IPS DF 6.9 (cell line): ENCODE measurements around the gene LCORL.
A peak's percentile ranks its signal among the peaks of the same experiment; 100 is the strongest.

Experiments used
- DNase-seq: peaks from one replicate; pipeline ENCODE4 v3.0.0-alpha.2; 2013; ENCODE audit warnings: low read depth, low spot score
- H3K27ac ChIP-seq: one replicate; pipeline ENCODE4 v1.5.1; 2013; ENCODE audit warnings: low read length, control low read depth
- H3K27me3 ChIP-seq: 2 replicates; pipeline ENCODE4 v1.6.1; 2013; ENCODE audit warnings: mild to moderate bottlenecking, low read length; ENCODE audit not compliant: control insufficient read depth, insufficient read depth
- H3K36me3 ChIP-seq: 2 replicates; pipeline ENCODE4 v1.6.1; 2013; ENCODE audit warnings: low read length; ENCODE audit not compliant: control insufficient read depth, insufficient read depth
- H3K4me1 ChIP-seq: 2 replicates; pipeline ENCODE4 v1.6.1; 2013; ENCODE audit warnings: low read length; ENCODE audit not compliant: control insufficient read depth, insufficient read depth
- H3K4me3 ChIP-seq: 2 replicates; pipeline ENCODE4 v1.5.1; 2013; ENCODE audit warnings: mild to moderate bottlenecking, low read length
- H3K9me3 ChIP-seq: 2 replicates; pipeline ENCODE4 v1.6.1; 2013; ENCODE audit warnings: low read length, inconsistent platforms; ENCODE audit not compliant: control insufficient read depth, insufficient read depth
- WGBS: extraction: QIAGEN DNeasy Blood & Tissue Kit; methylation state at CpG from one replicate; pipeline ENCODE4 v1.1.7; 2013; ENCODE audit warnings: mixed read lengths, missing lambda C conversion rate; ENCODE audit not compliant: insufficient read length, insufficient coverage; 5-methylcytosine and 5-hydroxymethylcytosine counted together

Gene LCORL

DNA sequence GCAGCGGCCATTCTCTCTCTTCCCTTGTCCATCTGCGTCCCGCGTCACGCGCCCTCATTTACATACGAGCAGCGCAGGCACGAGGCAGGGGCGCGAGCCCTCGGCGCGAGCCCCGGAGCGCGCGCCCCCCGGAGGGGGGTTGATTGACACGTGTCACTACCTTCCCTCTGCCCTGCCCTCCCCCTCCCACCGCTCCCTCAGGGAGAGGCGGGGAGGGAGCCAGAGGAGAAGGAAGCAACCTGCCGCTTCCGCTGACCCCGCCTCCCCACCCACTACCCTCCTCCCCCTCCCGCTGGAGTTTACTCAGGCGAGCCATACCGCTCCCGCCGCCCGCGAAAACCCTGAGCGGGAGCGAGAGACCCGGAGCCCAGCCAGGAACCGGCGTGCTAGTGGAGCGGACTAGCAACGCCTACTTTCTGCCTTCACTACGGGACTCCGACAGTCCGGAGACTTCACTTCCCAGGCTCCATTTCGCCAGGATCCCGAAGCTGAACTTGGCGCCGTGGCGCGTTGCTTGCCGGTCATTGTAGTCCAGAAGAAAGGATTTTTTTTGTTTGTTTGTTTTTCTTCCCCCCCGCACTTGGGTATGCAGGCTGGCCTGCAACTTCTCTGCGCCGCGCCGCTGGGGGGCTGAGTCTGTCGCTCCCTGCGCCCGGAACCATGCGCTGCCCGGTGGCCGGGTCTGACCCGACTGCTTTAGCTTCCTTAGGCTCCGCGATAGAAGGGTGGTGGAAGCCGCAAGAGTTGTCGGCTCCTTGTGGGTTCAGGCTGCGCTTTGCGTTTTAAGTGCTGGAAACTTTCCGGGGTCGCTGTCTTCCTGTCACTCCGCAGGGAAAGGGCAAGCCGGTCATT lies at the start of gene LCORL:
TSS of gene LCORL (minus strand) at position 36 of the 852 bp plus-strand sequence. CDS start at position 32, 4 bp downstream.
- Histone ChIP-seq H3K4me3 (peak within 1 kb of the TSS; percentile 56), H3K9me3 (no peaks in the 10 kb centered on the region), H3K4me1 (no peaks in the 10 kb centered on the region), H3K36me3 (no peaks in the 10 kb centered on the region), H3K27me3 (peaks cover 2% of the 10 kb centered on the region; the same call in 1 of the 2 replicates), H3K27ac (no peak within 1 kb of the TSS)
- DNase-seq = peak; percentile 84
- WGBS = no CpG with 5 or more reads among the region's 71 CpGs

DNA sequence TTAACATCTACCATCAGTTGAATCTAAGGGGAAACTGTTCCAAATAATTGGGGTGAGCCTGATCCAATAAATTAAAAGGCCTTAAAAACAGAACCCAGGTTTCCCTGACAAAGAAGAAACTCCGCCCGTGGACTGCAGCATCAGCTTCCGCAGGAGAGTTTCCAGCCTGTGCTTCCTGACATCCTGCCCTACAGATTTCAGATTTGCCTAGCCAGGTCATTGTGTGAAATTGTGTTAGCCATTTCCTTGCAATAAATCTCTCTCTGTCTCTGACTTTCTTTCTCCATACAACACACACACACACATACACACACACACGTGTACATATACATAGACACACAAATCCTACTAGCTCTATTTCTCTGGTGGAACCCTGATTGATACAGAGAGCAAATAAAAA lies 48.3 kb upstream of the LCORL start:
- 100% methylated on average over 1 of the region's 4 CpGs for WGBS
- H3K4me1 ChIP-seq = no peaks in the 10 kb centered on the region
- no peak overlapping the region for H3K4me3 ChIP-seq
- no peak for DNase-seq
- H3K9me3 ChIP-seq = no peaks in the 10 kb centered on the region
- H3K36me3 ChIP-seq = no peaks in the 10 kb centered on the region
- no peaks in the 10 kb centered on the region for H3K27me3 ChIP-seq
- no peak overlapping the region for H3K27ac ChIP-seq

DNA sequence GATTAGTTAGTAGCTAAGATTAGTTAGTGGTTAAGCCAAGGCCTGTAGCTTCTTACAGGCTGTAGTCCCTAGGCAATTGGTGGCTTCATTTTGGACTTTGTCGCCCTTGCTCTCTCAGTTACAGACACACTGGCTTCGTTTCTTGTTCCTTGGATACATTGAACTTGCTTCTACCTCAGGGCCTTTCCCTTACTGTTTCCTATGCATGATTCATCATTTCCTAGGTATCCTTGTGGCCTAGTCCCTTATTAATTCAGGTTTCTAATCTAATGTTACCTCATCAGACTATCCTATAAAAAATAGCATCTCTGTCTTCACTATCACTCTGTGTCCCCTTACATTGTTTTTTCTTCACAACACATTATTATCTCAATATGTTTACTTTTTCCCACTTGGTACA lies 45.5 kb upstream of the LCORL start:
- no peak overlapping the region for H3K27ac ChIP-seq
- H3K9me3 ChIP-seq = no peaks in the 10 kb centered on the region; the same call in 1 of the 2 replicates
- H3K27me3 ChIP-seq = no peaks in the 10 kb centered on the region
- no CpG with 5 or more reads among the region's 2 CpGs for WGBS
- H3K36me3 ChIP-seq = no peaks in the 10 kb centered on the region
- H3K4me1 ChIP-seq = no peaks in the 10 kb centered on the region
- no peak overlapping the region for H3K4me3 ChIP-seq
- no peak for DNase-seq

DNA sequence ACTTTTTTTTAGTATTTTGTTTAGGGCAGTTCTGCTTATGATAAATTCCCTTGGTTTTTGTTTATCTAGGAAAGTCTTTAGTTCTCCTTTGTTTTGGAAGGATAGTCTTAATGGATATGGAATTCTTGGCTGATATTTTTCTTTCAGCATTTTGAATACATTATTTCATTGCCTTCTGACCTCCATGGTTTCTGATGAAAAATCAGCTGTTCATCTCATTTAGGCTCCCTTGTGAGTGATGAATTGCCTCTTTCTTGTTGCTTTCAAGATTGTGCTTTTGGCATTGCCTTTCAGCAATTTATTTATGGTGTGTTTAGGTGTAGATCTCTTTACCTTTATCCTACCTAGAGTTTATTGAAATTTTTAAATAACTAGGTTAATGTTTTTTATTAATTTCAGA lies 41.5 kb upstream of the LCORL start:
- H3K4me1 ChIP-seq = no peaks in the 10 kb centered on the region
- H3K27me3 ChIP-seq = no peaks in the 10 kb centered on the region
- H3K4me3 ChIP-seq = no peak overlapping the region

DNA sequence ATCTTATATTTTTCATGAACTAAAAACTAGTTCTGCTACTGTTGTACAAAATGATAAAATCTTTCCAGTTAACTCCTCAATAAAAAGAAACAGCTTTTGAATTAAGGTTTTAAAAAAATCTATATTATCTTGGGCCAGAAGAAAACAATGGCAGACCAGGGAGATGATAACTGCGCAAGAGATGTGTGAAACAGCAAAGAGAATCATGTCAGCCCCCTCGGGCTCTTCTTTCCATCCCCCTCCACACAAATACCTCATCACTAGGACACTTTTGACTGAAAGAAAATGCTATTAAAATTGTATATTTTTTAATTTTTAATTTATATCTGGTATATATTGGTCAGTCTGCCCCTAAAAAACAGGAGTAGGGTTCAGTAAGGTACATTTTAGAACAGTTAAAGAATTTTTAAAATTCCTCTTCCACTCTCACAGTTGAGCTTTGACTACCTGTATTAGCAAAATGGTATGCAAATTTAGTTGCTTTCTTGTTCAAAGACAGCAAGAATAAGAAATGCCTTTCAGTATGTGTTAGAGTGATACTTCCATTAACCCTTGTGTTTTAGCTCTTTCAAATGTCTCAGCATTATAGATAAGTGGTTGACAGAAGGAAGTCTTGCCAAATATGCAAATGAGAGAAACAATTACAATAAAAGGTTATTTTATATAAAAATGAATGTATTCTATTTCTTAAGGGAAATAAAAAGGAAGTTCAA lies 36.4 kb upstream of the LCORL start:
- WGBS = no CpG with 5 or more reads among the region's 2 CpGs
- no peaks in the 10 kb centered on the region for H3K27me3 ChIP-seq
- DNase-seq = no peak
- H3K36me3 ChIP-seq = no peaks in the 10 kb centered on the region
- no peak overlapping the region for H3K4me3 ChIP-seq
- no peaks in the 10 kb centered on the region for H3K4me1 ChIP-seq
- no peak overlapping the region for H3K27ac ChIP-seq
- H3K9me3 ChIP-seq = no peaks in the 10 kb centered on the region

More for the DNA sequence above, 41.5 kb upstream of the LCORL start:
- no peak for DNase-seq
- no peak overlapping the region for H3K27ac ChIP-seq
- no peaks in the 10 kb centered on the region; the same call in 1 of the 2 replicates for H3K9me3 ChIP-seq
- no peaks in the 10 kb centered on the region for H3K36me3 ChIP-seq

DNA sequence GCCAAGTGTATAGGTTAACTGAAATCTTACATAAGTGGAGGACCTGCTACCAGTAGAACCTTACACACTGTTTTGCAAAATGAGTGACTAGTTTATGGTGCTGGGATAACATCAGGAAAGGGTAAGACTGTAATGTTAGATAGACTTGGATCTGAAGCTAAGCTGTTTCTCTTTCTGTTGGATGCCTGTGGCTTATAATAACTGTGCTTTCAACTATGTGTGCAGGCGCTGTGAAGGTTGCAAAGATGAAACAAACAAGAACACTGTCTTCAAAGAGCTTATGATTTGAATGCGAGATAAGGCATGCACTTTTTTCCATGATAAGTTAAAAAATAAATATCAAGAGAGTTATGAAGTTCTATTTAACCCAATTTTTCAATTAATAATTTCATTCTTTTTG lies 34.5 kb upstream of the LCORL start:
- H3K4me1 ChIP-seq = no peaks in the 10 kb centered on the region
- DNase-seq = no peak
- no peaks in the 10 kb centered on the region for H3K9me3 ChIP-seq
- no peaks in the 10 kb centered on the region for H3K27me3 ChIP-seq
- H3K4me3 ChIP-seq = no peak overlapping the region
- no peak overlapping the region for H3K27ac ChIP-seq
- no CpG with 5 or more reads among the region's 2 CpGs for WGBS
- H3K36me3 ChIP-seq = no peaks in the 10 kb centered on the region

DNA sequence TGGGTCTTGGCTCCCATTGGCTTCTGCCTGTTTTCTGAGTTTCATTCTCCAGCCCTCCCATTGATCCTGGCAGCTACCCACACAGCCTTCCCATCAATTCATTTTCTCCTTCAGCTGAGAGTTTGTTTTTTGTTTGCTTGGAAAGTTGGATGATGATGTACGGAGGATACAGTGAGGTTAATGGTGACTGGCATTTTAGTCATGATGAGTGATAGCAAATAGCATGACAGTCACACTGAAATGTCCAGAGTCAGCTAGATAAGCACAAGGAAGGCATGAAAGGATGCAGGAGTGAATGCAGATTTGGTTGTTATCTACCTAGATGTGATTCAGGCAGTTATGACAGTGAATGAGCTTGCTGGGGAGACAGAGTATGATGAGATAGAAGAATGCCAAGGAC lies 30.6 kb upstream of the LCORL start:
- Histone ChIP-seq H3K27ac (no peak overlapping the region), H3K4me3 (no peak overlapping the region), H3K36me3 (no peaks in the 10 kb centered on the region), H3K27me3 (no peaks in the 10 kb centered on the region), H3K9me3 (no peaks in the 10 kb centered on the region), H3K4me1 (no peaks in the 10 kb centered on the region)
- DNase-seq = no peak
- WGBS = no CpG with 5 or more reads among the region's 1 CpG

DNA sequence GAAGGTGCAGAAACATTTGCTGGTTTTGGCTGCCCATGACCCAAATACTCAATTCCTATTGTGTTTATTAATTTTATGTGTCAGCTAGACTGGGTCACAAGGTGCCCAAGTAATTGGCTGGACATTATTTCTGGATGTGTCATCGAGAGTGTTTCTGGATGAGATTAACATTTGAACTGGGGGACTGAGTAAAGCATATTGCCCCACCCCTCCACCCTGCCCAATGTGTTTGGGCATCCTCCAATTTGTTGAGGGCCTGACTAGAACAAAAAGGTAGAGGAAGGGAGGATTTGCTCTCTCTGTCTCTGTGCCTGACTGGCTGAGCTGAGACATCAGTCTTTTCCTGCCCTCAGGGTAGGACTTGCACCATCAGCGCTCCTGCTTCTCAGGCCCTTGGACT lies 29.7 kb upstream of the LCORL start:
- Histone ChIP-seq H3K36me3 (no peaks in the 10 kb centered on the region), H3K9me3 (no peaks in the 10 kb centered on the region), H3K27ac (no peak overlapping the region), H3K4me3 (no peak overlapping the region), H3K4me1 (no peaks in the 10 kb centered on the region), H3K27me3 (no peaks in the 10 kb centered on the region)
- no CpG with 5 or more reads among the region's 2 CpGs for WGBS
- DNase-seq = no peak

DNA sequence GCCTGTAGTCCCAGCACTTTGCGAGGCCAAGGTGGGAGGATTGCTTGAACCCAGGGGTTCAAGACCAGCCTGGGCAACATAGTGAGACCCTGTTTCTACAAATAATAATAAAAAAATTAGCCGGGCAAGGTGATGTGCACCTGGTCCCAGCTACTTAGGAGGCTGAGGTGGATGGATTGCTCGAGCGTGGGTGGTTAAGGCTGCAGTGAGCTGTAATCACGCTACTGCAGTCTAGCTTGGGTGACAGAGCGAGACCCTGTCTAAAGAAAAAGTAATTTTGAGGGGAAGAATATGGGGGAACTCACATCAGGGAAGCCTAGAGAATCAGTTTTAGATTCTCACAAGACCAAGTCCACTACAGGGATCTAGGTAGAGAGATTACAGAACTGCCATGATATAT lies 28.9 kb upstream of the LCORL start:
- Histone ChIP-seq H3K4me1 (no peaks in the 10 kb centered on the region), H3K27ac (no peak overlapping the region), H3K4me3 (no peak overlapping the region), H3K27me3 (no peaks in the 10 kb centered on the region), H3K36me3 (no peaks in the 10 kb centered on the region), H3K9me3 (no peaks in the 10 kb centered on the region)
- no peak for DNase-seq
- no CpG with 5 or more reads among the region's 6 CpGs for WGBS

DNA sequence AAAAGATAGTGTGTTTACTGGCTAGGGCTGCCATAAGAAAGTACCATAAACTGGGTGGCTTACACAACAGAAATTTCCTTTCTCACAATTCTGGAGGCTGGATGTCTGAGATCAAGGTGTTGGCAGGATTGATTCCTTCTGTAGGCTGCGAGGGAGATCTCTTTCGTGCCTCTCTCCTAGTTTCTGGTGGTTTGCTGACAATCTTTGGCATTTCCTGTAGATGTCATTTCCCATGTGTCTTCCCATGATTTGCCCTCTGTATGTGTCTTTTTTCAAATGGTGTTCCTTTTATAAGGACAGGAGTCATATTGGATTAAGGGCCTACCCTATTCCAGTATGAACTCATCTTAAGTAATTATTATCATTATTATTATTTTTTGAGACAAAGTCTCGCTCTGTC lies 27.9 kb upstream of the LCORL start:
- WGBS = no CpG with 5 or more reads among the region's 3 CpGs

More for the DNA sequence above, 27.9 kb upstream of the LCORL start:
- Histone ChIP-seq H3K36me3 (no peaks in the 10 kb centered on the region), H3K27me3 (no peaks in the 10 kb centered on the region), H3K27ac (no peak overlapping the region), H3K4me1 (no peaks in the 10 kb centered on the region), H3K9me3 (no peaks in the 10 kb centered on the region), H3K4me3 (no peak overlapping the region)
- no peak for DNase-seq
